HEK293T (cell line): ENCODE results near the gene NDUFB8.

Experiments
- ARNT ChIP-seq: fragments of 450-650 bp; IDR thresholded peaks from 2 replicates; pipeline ENCODE4 v1.6.1; 2017; ENCODE audit warnings: mild to moderate bottlenecking
- FOXA1 ChIP-seq: fragments of 450-650 bp; IDR thresholded peaks from 2 replicates; pipeline ENCODE4 v1.6.1; 2016; ENCODE audit warnings: mild to moderate bottlenecking
- FOXK2 ChIP-seq: fragments of 450-650 bp; IDR thresholded peaks from 2 replicates; pipeline ENCODE4 v1.6.1; 2016; ENCODE audit warnings: mild to moderate bottlenecking
- FOXM1 ChIP-seq: fragments of 450-650 bp; IDR thresholded peaks from 2 replicates; pipeline ENCODE4 v1.6.1; 2017; ENCODE audit warnings: mild to moderate bottlenecking, borderline replicate concordance
- SP1 ChIP-seq: fragments of 450-650 bp; IDR thresholded peaks from 2 replicates; pipeline ENCODE4 v1.6.1; 2017
- SUZ12 ChIP-seq: fragments of 450-650 bp; IDR thresholded peaks from 2 replicates; pipeline ENCODE4 v1.6.1; 2016; ENCODE audit warnings: mild to moderate bottlenecking
- ZNF384 ChIP-seq: fragments of 450-650 bp; IDR thresholded peaks from 2 replicates; pipeline ENCODE4 v1.6.1; 2016
- TF ChIP-seq, protein P1 (sequence below): fragments of 450-650 bp; IDR thresholded peaks from 2 replicates; pipeline ENCODE4 v1.6.1; 2016

DNA sequence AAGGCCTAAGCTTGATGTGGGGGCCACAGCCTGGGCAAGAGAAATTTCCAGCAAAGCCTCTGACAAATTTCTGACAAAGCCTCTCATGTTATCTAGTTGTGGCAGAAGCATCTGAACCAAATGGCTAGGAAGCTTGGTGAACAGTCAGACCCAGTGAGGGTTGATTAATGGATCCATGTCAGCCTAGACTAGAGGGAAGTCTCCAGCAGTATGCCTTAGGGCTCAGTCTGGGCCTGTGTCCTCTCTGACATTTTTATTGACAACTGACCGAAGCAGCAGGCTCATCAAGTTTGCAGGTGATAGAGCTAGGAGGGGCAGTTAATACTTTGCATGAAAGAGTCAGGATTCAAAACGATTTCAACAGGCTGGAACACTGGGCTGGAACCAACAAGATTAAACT, 31.3 kb upstream of the NDUFB8 start:
- TF ChIP-seq SUZ12 (no peak), ARNT (no peak), ZNF384 (no peak), FOXK2 (no peak), FOXM1 (no peak), SP1 (no peak), FOXA1 (no peak)
- TF ChIP-seq, protein P1, sequence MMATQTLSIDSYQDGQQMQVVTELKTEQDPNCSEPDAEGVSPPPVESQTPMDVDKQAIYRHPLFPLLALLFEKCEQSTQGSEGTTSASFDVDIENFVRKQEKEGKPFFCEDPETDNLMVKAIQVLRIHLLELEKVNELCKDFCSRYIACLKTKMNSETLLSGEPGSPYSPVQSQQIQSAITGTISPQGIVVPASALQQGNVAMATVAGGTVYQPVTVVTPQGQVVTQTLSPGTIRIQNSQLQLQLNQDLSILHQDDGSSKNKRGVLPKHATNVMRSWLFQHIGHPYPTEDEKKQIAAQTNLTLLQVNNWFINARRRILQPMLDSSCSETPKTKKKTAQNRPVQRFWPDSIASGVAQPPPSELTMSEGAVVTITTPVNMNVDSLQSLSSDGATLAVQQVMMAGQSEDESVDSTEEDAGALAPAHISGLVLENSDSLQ, result 0 out of 2 replicates have a peak, but pooled peaks have one; percentile 7
